ENCODE measurements around the gene VPS33A. TPM values are rescaled to one million over a fixed set of nuclear protein-coding genes. Genes with fewer than 3 reads are reported as not detected.

VPS33A gene
- total RNA-seq, 1 donor from 2014 or later: 26.8 TPM

DNA sequence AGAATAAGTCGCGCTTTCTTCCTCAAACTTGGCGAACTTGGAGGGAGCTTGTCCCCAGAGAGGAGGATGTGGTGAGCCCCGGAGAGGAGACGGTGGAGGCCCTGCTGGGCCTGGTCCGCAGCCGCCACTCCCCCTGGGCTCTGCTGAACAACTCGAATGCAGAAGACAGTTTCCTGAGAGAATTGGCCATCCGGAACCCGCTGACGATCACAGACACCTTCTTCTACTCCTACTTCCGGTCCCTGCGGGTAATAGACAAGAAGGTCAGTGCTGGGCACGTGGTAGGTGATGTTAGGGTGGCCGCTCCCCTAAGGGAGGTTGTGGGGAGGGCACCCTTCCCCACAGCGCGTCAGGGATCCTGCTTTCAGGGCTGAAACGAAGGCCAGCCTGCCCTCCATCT, 81.8 kb downstream of the VPS33A start:
- no peak for DNase-seq (ENCODE audit: extremely low read depth, low read depth, low spot score)

DNA sequence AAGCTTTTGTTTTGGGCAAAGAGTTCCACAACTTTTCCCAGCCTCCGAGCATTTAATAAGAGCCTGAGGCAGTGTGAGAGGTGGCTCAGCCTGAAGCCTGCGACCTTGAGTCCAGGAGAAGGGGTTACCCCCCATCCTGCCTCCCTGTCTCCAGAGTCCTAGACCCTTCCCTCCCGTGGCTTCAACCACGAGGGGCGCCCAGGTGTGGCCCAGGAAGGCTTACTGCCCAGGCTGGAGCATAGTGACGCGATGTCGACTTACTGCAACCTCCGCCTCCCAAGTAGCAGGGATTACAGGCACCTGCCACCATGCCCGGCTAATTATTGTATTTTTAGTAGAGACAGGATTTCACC, 82.7 kb downstream of the VPS33A start:
- no peak for DNase-seq (ENCODE audit: extremely low read depth, low read depth, low spot score)

DNA sequence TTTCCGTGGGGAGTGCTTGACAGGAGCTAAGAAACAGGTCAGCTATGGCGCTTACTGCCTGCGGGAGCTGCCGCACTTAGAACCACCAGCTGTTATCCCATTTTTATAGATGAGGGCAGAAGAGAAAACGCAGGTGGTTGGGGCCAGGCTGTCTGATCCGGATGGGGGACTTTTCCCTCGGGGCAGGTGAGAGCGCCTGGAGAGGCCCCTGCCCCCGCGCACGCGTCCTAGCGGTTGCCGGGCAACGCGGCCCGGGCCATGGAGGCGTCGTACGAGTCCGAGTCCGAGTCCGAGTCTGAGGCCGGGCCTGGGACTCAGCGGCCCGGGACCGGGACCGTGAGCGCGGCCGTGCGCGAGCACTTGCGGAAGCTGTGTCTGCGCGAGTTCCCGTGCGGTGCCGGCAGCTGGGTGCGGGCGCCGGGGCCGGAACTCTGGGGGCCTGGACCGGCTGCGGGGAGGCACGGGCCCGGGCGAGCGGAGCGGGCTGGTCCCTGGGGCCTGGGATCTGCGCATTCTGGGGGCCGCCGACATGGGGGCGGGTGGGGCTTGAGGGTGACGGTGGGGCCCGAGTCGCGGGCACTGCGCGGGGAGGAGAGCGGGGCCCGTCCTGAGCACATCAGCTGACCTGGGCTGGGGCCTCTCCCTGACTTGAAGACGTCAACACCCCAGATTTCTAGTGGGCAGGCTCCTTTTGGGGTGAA, 83.3 kb downstream of the VPS33A start, which contains the start of gene LRRC43:
Gene LRRC43, plus strand, starts transcription at position 237 of the 701 bp plus-strand sequence. Its CDS starts 22 bp downstream, at position 259.
- no peak for DNase-seq (ENCODE audit: extremely low read depth, low read depth, low spot score)

Other genes starting within 250 kb of the VPS33A start
- 9.8 and 13.7 TPM in 2 replicates for gene BCL7A, start 244.6 kb downstream of the VPS33A start, total RNA-seq
- 30.7 and 43.9 TPM in 2 replicates for gene MLXIP, start 187.7 kb downstream of the VPS33A start, total RNA-seq
- not detected in 2 replicates for gene IL31, start 92.3 kb downstream of the VPS33A start, total RNA-seq
- 1.4 and 2.7 TPM in 2 replicates for gene LRRC43, start 83.4 kb downstream of the VPS33A start, total RNA-seq
- gene B3GNT4, start 62.8 kb downstream of the VPS33A start, total RNA-seq: not detected in 2 replicates
- 80.9 and 83.7 TPM in 2 replicates for gene DIABLO, start 40.4 kb downstream of the VPS33A start, total RNA-seq
- 61.5 and 85.6 TPM in 2 replicates for gene CLIP1, start 156.2 kb upstream of the VPS33A start, total RNA-seq
- 9.6 and 20.8 TPM in 2 replicates for gene ZCCHC8, start 234.4 kb upstream of the VPS33A start, total RNA-seq